HG02870 (cell line): ENCODE data around the gene FBLN1.
"Not testable (repeated sequence)": the region's sequence is repeated elsewhere in the genome, so short reads cannot be mapped to it uniquely, and the experiment has no call there.

Experiments
- ATAC-seq: cut with Tn5 transposase; IDR thresholded peaks from one replicate; pipeline ENCODE4 v1.9.1; 2021; ENCODE audit warnings: mild to moderate bottlenecking, moderate library complexity; ENCODE audit not compliant: unreplicated experiment

Gene FBLN1

DNA sequence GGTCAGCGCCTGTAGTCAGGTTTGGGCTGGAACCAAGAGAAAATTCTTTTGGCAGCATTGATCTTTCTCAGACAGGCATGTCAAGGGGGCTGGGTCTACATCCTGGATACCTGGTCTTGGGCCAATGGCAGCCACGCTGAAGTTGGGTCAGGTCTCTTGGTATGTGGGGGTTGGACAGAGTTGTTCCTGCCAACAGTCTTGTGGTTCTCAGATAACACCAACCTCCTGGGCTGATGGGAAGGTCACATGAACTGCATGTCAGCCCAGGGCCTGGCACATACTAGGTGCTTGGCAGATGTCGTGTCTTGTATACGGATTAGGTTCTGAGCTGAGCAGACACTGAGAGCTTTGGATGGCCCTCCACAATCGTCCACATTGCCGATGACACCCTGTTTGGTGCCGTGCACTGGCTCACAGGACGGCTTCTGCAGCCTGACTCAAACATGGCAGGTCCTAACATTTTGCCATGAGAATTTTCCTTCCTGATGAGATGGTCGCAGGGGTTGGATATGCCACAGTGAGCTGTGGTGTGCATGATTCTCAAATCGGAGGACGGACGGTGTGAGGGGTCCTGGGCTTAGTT lies 42.0 kb downstream of the FBLN1 start:
- ATAC-seq = no peak

DNA sequence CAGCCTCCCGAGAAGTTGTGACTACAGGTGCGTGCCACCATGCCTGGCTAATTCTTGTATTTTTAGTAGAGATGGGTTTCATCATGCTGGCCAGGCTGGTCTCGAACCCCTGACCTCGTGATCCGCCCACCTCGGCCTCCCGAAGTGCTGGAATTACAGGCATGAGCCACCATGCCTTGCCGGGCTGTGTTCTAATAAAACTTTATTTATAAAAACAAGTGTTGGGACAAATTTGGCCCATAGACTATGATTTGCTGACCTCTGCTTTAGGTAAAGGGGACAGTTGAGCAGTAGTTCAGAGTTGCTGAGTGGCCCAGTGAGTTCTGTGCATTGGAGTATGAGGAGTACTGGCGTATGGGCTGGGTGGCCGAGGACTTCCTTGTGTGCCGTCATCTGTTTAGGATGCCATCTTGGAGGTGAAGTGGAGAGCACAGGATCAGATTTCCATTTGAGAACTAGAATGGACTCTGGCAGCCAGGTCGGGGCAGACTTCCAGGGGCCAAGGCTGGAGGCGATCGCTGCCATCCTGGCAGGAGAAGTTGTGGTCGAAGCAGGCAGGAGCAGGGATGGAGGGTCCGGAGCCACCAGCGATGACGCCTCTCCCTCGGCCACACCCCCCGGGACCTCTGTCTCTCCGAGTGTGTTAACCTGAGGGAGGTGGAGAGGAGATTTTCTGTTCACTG lies 43.8 kb downstream of the FBLN1 start:
- no peak for ATAC-seq

DNA sequence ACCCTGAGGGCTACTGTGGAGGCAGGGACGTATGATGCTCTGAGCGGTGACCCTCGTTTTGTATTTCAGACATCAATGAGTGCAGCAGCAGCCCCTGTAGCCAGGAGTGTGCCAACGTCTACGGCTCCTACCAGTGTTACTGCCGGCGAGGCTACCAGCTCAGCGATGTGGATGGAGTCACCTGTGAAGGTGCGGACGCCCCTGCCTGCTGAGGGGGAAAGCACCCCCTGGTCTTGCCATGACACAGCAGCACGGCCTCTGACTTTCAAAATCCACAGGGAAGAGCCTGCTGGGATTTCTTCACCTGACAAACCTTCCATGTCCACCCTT lies 44.3 kb downstream of the FBLN1 start:
- ATAC-seq = no peak

DNA sequence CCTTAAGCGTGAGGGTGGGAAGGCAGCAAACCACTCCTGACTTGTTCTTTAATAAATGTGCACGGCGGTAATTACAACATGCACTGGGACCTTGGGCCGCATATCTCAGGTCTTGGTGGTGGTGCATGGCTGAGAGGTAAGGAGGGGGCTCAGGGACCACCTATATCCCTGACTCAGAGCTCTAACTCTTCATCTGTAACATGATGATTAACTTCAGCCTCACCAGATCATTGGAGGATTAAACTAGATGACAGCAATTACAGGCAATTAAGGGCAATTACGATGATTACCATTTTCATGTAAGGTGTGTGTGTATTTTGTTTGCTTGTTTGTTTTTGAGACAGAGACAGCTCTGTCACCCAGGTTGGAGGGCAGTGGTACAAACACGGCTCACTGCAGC lies 45.0 kb downstream of the FBLN1 start:
- ATAC-seq = no peak

DNA sequence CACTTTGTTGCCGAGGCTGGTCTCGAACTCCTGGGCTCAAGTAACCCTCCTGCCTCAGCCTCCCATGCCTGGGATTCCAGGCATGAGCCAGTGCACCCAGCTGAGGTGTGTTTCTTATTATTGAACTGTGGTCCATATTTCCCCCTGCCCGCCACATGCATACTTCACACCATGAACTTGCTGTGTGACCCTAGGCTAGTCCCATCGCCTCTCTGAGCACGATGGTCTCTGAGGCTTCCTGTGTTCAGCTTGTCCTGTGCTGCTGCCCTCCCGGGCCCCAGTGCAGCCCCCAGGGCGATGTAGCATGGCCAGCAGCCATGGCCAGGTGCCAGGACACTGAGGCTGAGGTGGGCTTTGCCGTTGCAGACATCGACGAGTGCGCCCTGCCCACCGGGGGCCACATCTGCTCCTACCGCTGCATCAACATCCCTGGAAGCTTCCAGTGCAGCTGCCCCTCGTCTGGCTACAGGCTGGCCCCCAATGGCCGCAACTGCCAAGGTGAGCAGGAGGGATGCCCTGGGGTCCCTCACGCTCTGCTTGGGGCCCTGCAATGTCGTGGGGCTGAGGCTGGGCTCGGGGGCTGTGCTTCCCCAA lies 45.7 kb downstream of the FBLN1 start:
- no peak for ATAC-seq

DNA sequence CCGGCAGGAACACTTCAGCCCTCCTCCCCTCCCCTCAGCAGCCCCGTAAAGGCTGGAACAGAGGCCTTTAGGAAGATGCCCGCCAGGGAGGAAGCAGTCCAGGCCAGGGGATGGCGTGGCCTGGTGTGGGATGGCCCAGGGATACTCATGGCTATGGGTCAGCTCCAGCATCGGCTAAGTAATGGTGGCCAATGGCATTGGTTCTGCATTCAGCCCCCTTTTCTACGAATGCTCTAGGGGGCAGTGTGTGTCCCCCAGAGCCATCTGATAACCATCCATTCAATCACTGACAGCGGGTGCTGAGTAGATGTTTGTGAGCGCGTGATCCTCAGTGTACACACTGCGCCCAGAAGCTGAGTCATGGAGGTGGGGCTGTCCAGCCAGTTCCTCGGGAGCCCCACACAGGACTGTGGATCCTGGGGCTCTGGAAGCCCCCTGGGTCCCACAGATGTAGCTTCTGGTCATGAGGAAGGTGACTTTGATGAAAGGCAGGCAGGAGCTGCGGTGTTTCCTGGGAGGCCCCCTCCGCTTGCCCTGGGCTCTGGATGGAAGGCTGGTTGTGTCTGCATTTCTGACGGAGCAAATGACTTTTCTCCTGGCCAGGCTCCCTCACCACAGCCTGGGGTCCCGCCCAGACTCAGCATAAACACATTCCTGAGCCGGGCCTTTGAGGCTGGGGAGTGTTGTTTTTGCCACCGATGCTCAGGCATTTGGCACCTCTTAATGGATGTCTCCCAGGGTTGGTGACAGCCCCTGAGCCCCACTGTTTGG lies 46.5 kb downstream of the FBLN1 start:
- ATAC-seq = no peak

DNA sequence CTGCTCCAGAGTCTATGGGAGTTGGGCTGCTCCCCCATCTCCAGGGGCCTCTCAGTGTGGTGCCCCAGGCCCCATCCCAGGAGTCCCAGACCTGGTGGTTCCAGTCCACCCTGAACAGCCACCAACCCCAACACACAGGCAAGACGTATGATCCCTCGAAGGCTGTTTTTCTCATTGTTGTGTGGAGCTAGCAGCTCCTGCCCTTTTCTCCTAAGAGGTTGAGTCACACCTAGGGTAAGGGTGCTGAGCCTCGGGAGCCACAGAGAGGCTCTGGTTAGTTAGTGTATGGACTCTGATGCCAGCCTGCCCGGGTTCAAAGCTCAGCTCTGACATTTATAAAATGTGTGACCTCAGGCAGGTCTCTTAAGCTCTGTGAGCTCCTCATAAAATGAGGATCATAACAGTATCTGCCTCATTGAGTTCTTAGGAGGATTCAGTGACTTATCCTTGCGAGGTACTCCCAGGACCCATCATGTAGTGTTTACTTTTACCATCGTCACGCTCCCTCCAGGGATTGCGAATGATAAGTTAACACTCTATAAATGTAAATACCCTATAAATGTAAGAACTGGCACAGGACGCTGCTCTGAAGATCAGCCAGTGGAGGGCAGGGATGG lies 47.2 kb downstream of the FBLN1 start:
- ATAC-seq = no peak

DNA sequence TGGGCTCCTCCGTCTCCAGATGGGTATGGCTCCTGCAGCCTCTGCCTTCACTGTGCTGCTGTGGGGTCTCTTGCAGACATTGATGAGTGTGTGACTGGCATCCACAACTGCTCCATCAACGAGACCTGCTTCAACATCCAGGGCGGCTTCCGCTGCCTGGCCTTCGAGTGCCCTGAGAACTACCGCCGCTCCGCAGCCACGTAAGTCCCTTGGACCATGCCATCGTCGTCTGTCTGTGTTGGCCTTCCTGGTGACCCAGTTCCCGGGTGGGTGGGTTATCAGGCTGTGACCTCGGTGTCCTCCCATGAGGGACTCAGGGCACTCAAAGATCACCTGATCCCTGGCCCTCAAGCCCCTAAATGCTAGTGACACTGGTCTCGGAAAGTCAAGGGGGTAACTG lies 47.7 kb downstream of the FBLN1 start:
- ATAC-seq = no peak

DNA sequence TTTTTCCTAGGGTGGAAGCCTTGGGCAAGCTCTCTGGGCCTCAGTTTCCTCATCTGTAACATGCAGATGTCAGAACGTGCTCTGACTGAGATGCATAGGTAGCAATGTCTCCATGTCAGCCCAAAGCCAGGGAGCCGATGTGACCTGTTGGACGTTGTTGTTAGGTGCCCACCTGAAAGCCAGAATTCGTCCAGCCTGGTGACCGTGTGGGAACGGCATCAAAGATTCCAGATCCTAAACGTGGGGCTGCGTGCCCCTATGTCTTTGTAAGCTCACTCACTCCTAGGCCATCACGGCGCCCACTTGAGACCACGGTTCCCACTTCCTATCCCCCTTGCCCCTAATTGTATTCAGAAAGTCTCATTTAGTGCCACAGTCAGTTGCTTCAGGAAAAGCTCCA lies 48.2 kb downstream of the FBLN1 start:
- ATAC-seq = no peak

DNA sequence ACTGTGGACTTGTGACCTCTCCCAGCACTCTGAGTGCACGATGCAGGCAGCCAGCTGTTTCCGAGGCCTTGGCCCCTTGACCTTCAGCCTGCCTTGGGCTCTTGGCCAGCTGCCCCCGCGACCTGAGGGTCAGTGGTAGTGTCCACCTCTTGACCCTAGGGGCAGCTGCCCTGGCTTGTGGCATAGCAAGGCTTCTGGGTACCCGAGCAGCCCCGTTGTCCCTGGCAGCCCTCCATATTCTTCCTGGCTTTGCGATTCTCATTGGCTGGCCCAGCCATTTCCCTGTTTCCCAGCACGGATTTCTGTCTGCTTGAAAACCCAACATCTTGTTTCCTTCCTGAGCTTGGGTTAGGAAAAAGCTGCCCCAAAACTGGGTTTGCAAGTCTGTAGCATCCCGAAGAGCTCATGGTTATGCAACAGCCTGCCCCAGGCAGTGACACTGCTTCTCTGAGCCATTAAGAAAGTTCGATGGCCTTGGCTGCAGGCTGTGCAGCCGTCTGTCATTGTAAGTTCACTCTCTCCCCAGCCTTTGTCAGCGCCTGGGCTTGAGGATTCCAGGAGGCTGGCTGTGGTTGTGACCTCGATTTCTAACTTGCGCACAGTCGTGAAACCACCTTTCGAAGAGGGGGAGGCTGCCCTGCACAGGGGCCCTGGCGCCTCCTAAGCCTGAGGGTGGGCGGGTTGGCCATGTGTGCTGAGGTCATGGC lies 48.8 kb downstream of the FBLN1 start:
- no peak for ATAC-seq

DNA sequence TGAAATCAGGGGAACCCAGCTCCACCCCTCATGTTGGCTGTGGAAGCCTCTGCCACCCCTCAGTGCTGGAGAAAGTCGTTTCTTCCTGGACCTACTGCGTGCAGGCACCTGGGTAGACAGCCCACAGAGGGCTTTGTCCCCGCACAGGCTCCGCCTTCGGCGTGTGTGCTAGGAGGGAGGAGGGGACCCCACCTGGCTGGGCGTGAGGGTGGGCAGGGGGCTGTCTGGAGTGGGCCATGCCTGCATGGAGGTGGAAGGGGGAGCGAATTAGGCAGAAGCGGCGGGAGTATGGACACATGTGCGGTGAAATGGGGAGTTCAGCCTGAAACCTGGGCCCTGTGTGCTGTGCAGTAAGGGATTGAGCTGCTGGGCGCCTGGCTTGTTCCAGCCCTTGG lies 49.3 kb downstream of the FBLN1 start:
- ATAC-seq = no peak

DNA sequence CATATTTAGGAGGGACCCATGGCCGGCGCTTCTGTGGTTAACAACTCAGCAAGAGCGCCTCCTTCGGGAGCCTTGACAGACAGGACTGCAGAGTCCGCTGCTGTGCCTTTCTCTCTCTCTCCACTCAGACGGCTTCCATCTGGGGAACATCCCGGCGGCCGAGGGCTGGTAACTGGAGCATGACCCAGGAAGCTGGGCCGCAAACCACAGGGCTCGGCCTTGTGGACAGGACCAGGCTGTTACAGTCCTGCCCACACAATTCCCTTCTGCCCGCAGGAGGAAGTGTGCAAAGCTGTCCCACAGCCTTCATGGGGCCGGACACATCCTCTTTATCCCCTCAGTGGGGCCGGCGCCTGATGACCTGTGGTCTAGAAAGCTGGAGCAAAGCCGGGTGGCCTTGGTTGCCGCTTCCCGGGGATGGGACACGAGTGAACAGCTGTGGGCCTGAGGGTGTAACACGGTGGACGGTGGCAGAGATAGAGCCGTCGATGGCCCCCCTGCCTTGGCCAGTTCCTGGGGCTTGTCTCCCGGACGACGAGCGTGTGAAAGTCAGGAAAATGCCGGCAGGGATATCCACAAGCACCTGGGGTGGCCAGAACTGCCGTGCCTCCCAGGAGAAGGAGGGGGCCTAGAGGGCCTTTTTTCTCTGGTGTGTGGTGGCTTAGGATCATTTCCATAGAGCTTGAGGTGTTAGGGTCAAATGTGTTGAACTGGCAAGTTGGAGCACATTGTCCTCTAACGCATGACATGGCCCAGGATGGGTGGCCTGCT lies 50.1 kb downstream of the FBLN1 start:
- ATAC-seq = no peak

DNA sequence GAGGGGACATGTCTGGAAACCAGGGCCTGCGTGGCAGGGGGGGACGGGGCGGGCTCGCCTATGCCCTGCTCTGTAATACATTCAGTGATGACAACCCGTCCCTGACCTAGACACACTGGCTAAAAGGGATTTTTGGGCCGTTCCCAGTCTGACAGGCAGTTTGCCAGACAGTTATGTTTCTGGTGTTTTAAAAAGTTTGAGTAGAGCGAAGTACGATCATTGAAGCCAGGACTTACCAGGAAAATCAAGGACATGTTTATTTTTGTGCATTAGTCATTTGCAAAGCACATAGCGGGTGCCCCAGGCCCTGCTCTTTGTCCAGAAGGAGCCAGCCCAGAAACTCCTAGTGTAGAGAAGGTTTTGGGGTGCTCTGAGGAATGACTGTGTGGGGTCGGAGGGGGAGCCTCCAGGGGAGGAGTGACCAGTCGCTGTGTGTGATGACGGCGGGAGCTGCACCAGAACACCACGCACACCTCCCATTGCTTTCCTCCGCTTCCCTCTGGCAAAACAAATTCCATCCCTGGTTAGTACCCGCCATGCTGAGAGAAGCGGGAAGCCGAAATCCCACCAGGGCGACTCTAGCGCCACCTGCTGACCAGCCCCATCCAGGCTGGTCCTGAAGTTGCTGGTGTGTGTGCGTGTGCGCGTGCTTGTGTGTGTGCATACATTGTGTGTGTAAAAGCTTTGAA lies 50.8 kb downstream of the FBLN1 start:
- no peak for ATAC-seq

DNA sequence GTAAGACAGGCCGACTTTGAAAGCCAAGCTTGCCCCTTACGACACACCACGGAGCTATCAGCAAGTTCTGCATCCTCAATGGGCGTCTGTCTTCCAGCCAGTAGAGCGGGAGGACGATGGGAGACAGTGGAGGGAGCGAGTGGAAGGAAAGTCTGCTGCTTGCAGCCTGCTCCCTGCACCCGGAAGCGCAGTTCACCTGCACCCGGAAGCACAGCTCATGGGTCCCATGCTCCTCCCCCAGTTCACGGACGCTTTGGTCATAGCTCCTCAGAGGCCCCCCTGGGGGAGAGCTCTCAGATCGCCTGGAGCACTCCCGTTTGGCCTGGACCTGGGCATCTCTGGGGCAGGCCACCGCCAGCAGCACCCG lies 51.3 kb downstream of the FBLN1 start:
- no peak for ATAC-seq

DNA sequence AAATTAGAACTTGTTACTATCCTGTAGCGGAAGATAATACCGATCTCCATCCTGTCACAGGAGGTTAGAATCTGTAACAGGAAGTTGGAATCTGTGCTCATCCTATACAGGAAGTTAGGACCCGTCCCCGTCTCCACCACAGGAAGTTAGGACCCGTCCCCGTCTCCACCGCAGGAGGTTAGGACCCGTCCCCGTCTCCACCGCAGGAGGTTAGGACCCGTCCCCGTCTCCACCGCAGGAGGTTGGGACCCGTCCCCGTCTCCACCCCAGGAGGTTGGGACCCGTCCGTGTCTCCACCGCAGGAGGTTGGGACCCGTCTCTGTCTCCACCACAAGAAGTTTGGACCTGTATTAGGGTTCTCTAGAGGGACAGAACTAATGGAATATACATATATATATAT lies 52.2 kb downstream of the FBLN1 start:
- ATAC-seq = no peak

DNA sequence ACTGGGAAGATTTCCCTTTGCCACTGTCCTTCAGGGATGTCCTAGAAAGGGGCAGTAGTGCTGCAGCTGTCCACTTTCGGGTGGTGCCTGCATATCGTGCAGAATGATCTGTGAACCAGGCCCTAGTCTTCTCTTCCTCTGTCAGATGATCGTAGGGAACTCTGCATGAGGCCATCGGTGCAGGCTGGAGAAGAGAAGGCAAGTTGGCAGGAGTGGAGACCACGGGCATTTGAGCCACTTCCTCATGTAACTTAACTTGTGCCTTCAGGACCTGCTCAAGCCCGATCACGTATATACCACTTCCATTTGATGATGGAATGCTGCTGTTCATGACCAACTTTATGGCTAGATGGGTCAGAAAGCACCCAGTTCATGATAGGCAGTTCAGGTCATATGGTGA lies 55.2 kb downstream of the FBLN1 start:
- ATAC-seq = not testable (repeated sequence)

DNA sequence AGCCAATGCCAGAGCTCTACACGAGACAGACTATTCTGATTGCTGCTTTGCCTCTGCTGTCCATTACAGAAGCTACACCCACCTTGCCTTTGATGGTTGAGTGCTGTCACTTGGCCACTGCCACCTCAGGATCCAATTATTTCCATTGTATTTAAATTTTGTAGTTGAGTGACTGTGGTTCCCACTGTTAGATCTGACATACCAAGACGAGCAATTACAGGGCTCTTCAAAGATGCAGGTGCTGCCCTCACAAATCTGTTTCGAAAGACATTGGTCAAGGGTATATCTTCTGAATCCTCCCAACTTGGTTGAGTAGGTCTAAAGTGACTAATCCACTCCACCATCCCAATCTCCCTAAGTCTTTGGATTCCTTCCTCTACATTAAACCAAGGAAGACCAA lies 57.4 kb downstream of the FBLN1 start:
- ATAC-seq = not testable (repeated sequence)

DNA sequence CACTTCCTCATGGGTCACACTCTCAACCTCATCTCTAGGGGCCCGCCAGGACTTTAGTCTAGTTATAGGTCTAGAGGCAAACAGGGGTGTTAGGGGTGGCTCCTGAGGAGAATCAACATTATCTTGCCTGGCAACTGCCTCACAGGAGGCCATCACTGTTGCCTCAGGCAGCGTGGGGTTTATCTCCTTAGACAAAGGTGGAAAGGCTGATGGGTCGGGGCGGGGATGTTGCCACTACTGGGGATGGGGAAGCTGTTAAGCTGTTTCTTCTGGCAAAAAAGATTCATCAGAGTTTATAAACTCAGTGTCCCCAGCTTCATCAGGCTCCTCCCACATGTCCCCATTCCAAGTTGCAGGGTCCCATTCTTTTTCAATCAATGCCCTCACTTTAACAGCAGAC lies 58.1 kb downstream of the FBLN1 start:
- ATAC-seq = not testable (repeated sequence)

DNA sequence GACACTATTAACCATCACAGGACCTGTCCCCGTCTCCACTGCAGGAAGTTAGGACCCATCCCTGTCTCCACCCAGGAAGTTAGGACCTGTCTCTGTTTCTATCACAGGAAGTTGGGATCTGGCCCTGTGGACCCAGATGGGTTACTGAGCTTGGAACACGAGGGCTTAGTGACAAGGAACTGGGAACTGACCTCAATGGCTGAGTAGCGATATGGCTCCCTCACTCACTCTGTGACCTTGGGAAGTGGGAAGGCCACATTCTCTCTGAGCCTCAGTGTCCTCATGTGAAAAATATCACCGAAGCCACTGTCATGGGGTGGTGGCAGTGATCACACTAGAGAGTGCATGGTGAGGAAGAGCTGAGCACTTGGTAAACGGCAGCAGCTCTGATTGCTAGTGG lies 59.4 kb downstream of the FBLN1 start:
- no peak for ATAC-seq
